Measurements from ENCODE around the gene KIAA1586. TPM values are rescaled to one million over a fixed set of nuclear protein-coding genes. Genes with fewer than 3 reads are reported as not detected.

Gene KIAA1586
- total RNA-seq, 1 experiment from 2014 or later = 6.0 TPM

DNA sequence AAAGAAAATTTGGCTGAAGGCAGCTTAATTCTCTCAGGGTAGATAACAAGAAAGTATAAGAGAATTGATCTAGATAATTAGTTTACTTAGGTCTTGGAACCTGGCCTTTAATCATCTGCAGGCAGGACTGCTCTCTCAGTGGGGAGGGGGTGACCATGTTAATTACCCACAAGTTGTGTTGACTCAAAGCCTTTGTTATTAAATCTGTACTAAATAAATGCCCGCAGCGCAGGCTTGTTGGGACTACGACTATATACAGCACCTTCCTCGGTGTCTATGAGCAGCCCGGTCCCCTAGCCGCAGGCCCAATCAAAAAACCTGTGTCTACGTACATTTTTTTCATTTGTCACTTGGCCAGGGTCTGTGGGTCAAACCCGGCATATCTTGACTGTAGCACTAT, 27.9 kb downstream of the KIAA1586 start:
- no peaks in the 10 kb centered on the region for H3K4me1 ChIP-seq (ENCODE audit: insufficient read depth, low read length)
- H3K4me2 ChIP-seq (ENCODE audit: low read length) = no peak overlapping the region
- H3K27ac ChIP-seq (ENCODE audit: low read length) = no peak overlapping the region
- H3K36me3 ChIP-seq (ENCODE audit: low read depth, low read length) = no peaks in the 10 kb centered on the region
- no peaks in the 10 kb centered on the region for H3K79me2 ChIP-seq (ENCODE audit: low read length)
- DNase-seq (no peak), ATAC-seq (no peak)
- H4K20me1 ChIP-seq (ENCODE audit: low read length) = no peaks in the 10 kb centered on the region
- no peaks in the 10 kb centered on the region for H3K9me3 ChIP-seq (ENCODE audit: low read length)
- H3K9me2 ChIP-seq (replicated peaks; ENCODE audit: low read length) = no peaks in the 10 kb centered on the region
- H3K27me3 ChIP-seq (ENCODE audit: low read length) = no peaks in the 10 kb centered on the region
- ChIA-PET POLR2A (ENCODE audit: unreplicated experiment) (no interaction called here), CTCF (no interaction called here)
- no peak overlapping the region for H2AFZ ChIP-seq (ENCODE audit: low read length)
- H3K4me3 ChIP-seq (ENCODE audit: low read length) = no peak overlapping the region
- H3F3A ChIP-seq (ENCODE audit: low read length, unreplicated experiment) = no peaks in the 10 kb centered on the region
- no TSS peak for BruUV-seq (replicated peaks)
- no peak for TF ChIP-seq EZH2 (IDR thresholded peaks at IDR 0.05; ENCODE audit: low read length, unreplicated experiment)
- TF ChIP-seq, protein P1, sequence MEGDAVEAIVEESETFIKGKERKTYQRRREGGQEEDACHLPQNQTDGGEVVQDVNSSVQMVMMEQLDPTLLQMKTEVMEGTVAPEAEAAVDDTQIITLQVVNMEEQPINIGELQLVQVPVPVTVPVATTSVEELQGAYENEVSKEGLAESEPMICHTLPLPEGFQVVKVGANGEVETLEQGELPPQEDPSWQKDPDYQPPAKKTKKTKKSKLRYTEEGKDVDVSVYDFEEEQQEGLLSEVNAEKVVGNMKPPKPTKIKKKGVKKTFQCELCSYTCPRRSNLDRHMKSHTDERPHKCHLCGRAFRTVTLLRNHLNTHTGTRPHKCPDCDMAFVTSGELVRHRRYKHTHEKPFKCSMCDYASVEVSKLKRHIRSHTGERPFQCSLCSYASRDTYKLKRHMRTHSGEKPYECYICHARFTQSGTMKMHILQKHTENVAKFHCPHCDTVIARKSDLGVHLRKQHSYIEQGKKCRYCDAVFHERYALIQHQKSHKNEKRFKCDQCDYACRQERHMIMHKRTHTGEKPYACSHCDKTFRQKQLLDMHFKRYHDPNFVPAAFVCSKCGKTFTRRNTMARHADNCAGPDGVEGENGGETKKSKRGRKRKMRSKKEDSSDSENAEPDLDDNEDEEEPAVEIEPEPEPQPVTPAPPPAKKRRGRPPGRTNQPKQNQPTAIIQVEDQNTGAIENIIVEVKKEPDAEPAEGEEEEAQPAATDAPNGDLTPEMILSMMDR (conservative IDR thresholded peaks at IDR 0.05; ENCODE audit: low read depth, low read length) = no peak
- no peak for TF ChIP-seq EZH2phosphoT487 (IDR thresholded peaks at IDR 0.05; ENCODE audit: borderline replicate concordance, low read length)
- intact Hi-C loops (cut with micrococcal nuclease) = no loop called here
- no peak overlapping the region for H3K9ac ChIP-seq (ENCODE audit: low read length)

DNA sequence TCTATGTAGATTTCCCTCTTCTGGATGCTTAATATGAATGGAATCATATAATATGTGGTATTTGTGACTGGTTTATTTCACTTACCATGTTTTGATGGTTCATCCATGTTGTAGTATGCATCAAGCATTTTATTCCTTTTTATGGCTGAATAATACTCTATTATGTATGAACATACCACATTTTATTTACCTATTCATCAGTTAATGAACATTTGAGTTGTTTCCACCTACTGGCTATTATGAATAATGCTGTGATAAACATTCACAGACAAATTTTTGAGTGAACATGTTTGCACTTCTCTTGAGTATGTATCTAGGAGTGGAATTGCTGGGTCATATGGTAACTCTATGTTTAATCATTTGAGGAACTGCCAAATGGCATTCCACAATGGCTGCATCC, 28.6 kb downstream of the KIAA1586 start:
- H4K20me1 ChIP-seq (ENCODE audit: low read length) = no peaks in the 10 kb centered on the region
- ATAC-seq = no peak
- no TSS peak for BruUV-seq (replicated peaks)
- no peaks in the 10 kb centered on the region for H3K9me2 ChIP-seq (replicated peaks; ENCODE audit: low read length)
- no peak overlapping the region for H3K4me3 ChIP-seq (ENCODE audit: low read length)
- CTCF ChIA-PET = no interaction called here
- POLR2A ChIA-PET (ENCODE audit: unreplicated experiment) = no interaction called here
- H3K27ac ChIP-seq (ENCODE audit: low read length) = no peak overlapping the region
- H3K27me3 ChIP-seq (ENCODE audit: low read length) = no peaks in the 10 kb centered on the region
- intact Hi-C loops (cut with micrococcal nuclease) = no loop called here
- peak; percentile 22 for DNase-seq
- no peak overlapping the region for H2AFZ ChIP-seq (ENCODE audit: low read length)
- H3K4me1 ChIP-seq (ENCODE audit: insufficient read depth, low read length) = no peaks in the 10 kb centered on the region
- no peaks in the 10 kb centered on the region for H3K36me3 ChIP-seq (ENCODE audit: low read depth, low read length)
- H3K9me3 ChIP-seq (ENCODE audit: low read length) = no peaks in the 10 kb centered on the region
- H3K4me2 ChIP-seq (ENCODE audit: low read length) = no peak overlapping the region
- H3F3A ChIP-seq (ENCODE audit: low read length, unreplicated experiment) = no peaks in the 10 kb centered on the region
- no peak overlapping the region for H3K9ac ChIP-seq (ENCODE audit: low read length)
- no peaks in the 10 kb centered on the region for H3K79me2 ChIP-seq (ENCODE audit: low read length)
- TF ChIP-seq, protein P1 (conservative IDR thresholded peaks at IDR 0.05; ENCODE audit: low read depth, low read length) = peak; percentile 24; the same call in 1 of the 2 replicates
- TF ChIP-seq EZH2phosphoT487 (IDR thresholded peaks at IDR 0.05; ENCODE audit: borderline replicate concordance, low read length) = no peak

DNA sequence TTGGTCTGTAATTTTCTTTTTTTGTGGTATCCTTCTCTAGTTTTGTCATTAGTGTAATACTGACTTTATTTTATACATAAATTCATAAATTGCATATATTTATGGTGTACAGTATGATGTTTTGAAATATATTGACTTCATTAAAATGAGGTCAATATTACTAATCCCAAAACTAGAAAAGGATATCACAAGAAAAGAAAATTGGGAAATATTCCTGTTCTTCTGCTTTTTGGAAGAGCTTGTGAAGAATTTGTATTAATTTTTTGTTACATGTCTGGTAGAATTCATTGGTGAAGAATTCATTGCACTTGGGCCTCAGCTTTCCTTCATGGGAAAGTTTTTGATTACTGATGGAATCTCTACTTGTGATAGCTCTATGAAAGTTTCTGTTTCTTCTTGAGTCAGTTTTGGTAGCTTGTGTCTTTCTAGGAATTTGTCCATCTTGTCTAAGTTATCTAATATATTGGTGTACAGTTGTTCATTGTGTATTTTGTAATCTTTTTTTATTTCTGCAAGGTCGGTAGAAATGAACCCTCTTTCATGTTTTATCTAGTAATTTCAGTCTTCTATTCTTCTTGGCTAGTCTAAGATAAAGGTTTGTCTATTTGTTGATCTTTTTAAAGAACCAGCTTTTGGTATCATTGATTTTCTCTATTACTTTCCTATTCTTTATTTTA, 32.2 kb downstream of the KIAA1586 start:
- BruUV-seq (replicated peaks) = no TSS peak
- H3K4me2 ChIP-seq (ENCODE audit: low read length) = no peak overlapping the region
- DNase-seq (no peak), ATAC-seq (no peak)
- H3K9me2 ChIP-seq (replicated peaks; ENCODE audit: low read length) = no peaks in the 10 kb centered on the region
- intact Hi-C loops (cut with micrococcal nuclease) = no loop called here
- H3F3A ChIP-seq (ENCODE audit: low read length, unreplicated experiment) = no peaks in the 10 kb centered on the region
- no peaks in the 10 kb centered on the region for H3K36me3 ChIP-seq (ENCODE audit: low read depth, low read length)
- no peak overlapping the region for H3K4me3 ChIP-seq (ENCODE audit: low read length)
- no peak overlapping the region for H3K9ac ChIP-seq (ENCODE audit: low read length)
- POLR2A ChIA-PET (ENCODE audit: unreplicated experiment) = no interaction called here
- H4K20me1 ChIP-seq (ENCODE audit: low read length) = no peaks in the 10 kb centered on the region
- CTCF ChIA-PET = no interaction called here
- no peaks in the 10 kb centered on the region for H3K27me3 ChIP-seq (ENCODE audit: low read length)
- no peaks in the 10 kb centered on the region for H3K79me2 ChIP-seq (ENCODE audit: low read length)
- TF ChIP-seq EZH2phosphoT487 (IDR thresholded peaks at IDR 0.05; ENCODE audit: borderline replicate concordance, low read length) (no peak), EZH2 (IDR thresholded peaks at IDR 0.05; ENCODE audit: low read length, unreplicated experiment) (no peak)
- TF ChIP-seq, protein P1 (conservative IDR thresholded peaks at IDR 0.05; ENCODE audit: low read depth, low read length) = no peak
- no peaks in the 10 kb centered on the region for H3K9me3 ChIP-seq (ENCODE audit: low read length)
- no peak overlapping the region for H2AFZ ChIP-seq (ENCODE audit: low read length)
- H3K4me1 ChIP-seq (ENCODE audit: insufficient read depth, low read length) = no peaks in the 10 kb centered on the region
- no peak overlapping the region for H3K27ac ChIP-seq (ENCODE audit: low read length)
